ENCODE data around the gene RNF186.

GRCh38 chr1:19859876-19860275, 44.8 kb upstream of the RNF186 start:
- no peak for TF ChIP-seq CTCF (conservative IDR thresholded peaks at IDR 0.05 in 1 of 2, IDR thresholded peaks at IDR 0.05 in 1 of 2; ENCODE audit: extremely low read depth in 1 of 2, insufficient read depth in 1 of 2, low read depth in 1 of 2, low read length in 2 of 2)
- TF ChIP-seq EZH2 (IDR thresholded peaks at IDR 0.05; ENCODE audit: borderline replicate concordance, low read length) = no peak

All from mammary epithelial cell (primary cell).